NK-92 (cell line): ENCODE measurements around the gene GNPAT.
"Not testable (repeated sequence)": the region's sequence is repeated elsewhere in the genome, so short reads cannot be mapped to it uniquely, and the experiment has no call there.

ENCODE experiments used
- DNase-seq: peaks from one replicate; lab custom pipeline; 2025; ENCODE audit not compliant: unreplicated experiment; lab: John Stamatoyannopoulos, UW

GNPAT gene

GRCh38 chr1:231240883-231241735 is at the start of gene GNPAT:
Gene GNPAT (plus strand): TSS chr1:231241212. CDS start chr1:231241379, 167 bp downstream.
- DNase-seq: peak; percentile 6

GRCh38 chr1:231192620-231193163 is 48.3 kb upstream of the GNPAT start:
- no peak for DNase-seq

- DNase-seq: no peak
These were observed 47.2 kb upstream of the GNPAT start for GRCh38 chr1:231193710-231194340.

- no peak for DNase-seq
These were observed 46.6 kb upstream of the GNPAT start for GRCh38 chr1:231194476-231194842.

DNA sequence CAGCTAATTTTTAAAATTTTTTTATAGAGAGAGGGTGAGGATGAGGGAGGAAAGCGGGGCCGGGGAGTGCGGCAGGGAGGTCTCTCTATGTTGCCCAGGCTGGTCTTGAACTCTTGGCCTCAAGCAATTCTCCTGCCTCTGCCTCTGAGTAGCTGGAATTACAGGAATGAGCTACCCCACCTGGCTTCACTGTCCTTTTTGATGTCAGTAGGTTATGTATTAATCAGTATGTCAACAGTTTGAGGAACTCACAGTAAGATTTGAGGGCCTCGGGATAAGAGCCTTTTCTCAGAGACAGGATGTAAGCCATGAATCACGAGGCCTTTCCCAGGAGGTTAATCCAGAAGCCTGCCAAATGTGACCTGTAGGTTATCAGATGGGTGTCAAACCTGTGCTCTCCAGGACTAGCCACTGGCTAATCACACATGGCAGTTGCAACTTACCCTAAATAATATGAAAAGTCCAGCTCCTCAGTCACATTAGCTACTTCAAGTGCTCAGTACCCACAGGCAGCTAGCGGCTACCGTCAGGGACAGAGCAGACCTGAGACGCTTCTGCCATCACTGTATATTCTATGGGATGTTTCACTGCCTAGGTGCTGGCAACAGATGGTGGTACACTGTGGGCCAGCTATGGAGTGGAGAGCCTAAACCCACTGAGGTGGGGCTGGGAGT is 46.0 kb upstream of the GNPAT start:
- no peak for DNase-seq

DNA sequence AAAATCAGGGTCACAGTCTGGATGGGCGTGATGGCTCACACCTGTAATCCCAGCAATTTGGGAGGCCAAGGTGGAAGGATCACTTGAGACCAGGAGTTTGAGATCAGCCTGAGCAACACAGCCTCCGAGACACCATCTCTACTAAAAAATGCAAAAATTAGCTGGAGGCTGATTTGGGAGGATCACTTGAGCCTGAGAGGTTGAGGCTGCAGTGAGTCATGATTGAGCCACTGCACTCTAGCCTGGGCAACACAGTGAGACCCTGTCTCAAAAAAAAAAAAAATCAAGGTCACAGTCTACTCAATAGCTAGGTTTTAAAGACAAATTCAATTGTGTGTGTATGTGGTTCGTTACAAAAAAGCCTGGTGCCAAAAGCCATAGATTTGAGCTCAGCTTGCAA is 44.7 kb upstream of the GNPAT start:
- no peak for DNase-seq

DNA sequence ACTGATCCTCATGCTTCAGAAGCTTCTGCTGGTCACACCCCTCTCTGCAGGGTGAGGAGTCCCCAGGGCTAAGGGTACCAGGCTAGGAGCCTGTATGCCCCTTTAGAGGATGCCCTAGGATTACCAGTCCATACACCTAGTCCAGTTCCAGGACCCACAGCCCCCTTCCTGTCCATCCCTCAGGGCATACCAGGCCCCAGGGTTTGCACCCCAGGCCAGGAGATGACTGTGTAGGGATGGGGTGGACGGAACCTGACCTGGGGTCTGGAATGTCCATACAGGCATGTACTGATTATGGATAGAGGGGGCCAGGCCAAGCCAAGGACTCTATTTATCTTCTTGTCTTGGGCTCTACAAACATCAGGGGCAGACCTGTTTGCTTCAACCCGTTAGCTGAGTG is 44.3 kb upstream of the GNPAT start:
- DNase-seq: no peak

DNA sequence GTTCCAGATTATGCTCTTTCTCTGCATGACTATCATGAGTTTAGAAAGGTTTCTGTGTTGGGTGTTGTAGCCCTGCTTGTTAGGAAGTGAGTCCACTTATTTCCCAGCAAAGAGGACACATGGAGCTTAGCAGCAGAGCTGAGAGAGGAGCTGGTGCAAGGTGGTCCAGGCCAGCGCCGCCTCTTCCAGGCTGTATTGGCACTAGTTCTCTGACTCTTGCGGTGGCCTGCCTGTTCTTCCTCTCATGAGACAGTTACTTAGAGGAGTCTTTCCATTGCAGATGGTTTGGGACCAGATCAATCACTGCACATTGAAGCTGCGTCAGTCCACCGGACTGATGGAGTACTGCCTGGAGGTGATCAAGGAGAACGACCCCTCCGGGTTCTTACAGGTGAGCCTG is 41.1 kb upstream of the GNPAT start:
- no peak for DNase-seq

DNA sequence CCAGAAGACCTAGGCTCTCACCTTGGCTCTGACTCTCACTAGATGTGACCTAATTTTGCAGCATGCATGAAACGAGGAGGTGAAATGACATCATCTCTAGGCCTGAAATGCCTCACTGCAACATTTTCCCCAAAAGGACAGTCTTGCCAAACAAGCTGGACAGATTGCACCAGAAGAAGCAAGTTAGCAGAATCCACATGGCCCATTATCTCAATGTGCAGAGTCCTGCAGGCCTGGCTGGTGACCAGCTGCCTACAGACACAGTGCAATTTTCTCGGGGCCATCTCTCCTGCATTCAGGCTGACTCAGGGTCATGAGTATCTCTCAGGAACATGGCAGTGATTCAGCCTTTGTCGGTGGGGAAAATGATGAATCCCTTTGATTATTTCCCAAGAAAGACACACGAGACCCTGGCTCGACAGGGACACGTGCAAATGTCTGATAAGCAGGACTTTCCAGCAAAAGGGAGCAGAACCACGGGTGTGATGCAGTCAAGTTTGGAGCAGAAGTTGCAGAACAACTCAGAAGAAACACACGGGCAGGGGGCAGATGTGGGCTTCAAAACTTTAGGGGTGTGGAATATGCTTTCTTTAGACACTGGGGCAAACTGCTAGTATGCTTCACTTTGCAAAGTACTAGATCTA is 40.5 kb upstream of the GNPAT start:
- no peak for DNase-seq

GRCh38 chr1:231201375-231201978 is 39.5 kb upstream of the GNPAT start:
- no peak for DNase-seq

DNA sequence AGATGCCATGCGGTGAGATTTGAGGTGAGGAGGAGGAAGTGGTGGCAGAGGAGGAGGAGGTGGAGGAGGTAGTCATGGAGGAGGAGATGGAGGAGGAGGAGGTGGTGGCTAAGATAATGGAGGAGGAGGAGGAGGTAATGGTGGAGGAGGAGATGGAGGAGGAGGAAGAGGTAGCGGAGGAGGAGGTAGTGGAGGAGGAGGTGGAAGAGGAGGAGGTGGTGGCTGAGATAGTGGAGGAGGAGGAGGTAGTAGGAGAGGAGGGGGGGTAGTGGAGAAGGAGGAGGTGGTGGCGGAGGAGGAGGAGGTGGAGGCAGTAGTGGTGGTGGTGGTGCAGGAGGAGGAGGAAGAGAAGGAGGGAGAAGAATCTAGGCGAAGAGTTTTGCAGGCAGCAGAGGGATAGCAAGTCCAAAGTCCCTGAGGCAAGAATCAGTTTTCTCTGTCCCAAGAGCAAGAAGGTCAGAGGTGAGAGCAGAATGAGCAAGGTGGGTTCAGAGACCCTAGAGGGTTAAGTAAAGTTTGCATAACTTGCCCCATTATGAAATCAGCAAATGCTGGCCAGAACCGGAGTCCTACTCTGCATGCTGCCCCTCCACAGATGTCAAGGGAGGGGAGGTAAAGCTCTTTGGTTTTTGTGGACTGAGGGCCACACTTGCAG is 38.9 kb upstream of the GNPAT start:
- no peak for DNase-seq

DNA sequence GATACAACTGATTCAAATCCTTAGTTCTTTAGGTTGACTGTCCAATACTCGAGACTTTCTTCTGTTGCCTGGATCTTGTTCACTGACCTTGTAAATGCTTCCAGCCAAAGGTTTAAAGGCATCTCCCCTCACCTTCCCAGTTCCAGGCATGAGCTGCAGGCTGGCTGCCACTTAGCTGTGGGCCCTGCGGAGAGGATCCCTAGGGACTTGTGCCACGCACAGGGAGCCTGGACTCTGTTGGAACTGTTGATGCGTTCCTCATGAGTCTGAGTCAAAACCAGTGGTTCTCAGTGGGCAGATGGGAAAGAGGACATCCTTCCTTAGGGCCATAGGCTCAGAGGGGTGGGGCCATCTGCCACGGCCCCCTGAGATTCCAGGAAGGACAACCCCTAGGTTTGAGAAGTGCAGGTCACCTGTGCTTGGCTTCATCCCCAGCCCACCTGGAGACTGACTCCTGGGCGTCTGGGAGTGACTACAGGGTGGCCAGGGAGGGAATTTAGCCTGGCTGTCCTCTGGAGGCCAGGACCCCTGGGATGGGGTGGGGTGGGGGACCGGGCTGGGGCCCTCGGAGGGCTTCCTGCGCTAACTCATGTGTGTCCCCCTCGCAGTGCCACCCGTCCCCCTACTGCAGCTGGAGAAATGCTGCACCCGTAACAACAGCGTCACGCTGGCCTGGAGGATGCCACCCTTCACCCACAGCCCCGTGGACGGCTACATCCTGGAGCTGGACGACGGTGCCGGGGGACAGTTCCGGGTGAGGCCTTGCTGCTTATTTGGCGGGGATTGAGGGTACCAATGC is 37.6 kb upstream of the GNPAT start:
- DNase-seq: no peak

- no peak for DNase-seq
These were observed 34.2 kb upstream of the GNPAT start for GRCh38 chr1:231206856-231207255.

GRCh38 chr1:231207437-231207836 is 33.6 kb upstream of the GNPAT start:
- no peak for DNase-seq

- DNase-seq: no peak
These were observed 32.0 kb upstream of the GNPAT start for GRCh38 chr1:231208980-231209379.

- DNase-seq: no peak
These were observed 31.5 kb upstream of the GNPAT start for GRCh38 chr1:231209531-231209930.

- DNase-seq: no peak
These were observed 30.9 kb upstream of the GNPAT start for GRCh38 chr1:231210126-231210525.

DNA sequence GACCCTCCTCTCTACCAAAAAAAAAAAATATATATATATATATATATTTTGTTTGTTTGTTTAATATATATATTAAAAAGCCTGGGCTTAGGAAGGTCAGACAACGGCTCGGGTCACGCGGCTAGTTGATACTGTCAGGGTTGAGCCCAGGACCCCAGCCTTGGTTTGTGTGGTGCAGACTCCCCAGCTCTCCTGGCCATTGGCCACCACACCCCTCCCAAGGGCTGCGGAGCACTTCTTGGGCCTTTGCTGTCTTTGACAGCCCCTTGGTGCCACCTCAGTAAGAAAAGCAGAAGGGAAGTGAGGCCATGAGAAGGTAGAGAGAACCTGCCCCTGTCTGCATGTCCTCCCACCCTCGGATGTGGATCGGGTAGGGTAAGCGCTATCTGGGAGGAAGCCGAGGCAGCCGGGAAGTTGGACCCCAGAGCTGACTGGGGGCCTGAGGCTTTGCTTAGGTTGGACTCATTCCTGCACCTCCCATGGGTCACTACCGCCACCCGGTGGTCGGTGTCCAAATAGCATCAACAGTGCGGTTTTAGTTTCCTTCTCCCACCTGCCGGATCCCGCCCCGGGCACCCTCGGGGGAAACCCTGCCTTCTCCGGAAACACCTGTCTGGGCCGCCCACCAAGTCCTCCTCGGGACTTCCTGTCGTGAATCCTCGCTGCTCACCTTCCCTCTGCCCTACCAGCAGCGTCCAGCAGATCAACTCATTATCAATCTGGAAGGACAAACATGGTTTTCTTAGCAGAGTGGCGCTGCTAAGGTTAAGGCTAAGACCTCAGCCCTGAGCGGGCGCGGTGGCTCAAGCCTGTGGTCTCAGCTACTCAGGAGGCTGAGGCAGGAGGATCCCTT is 29.8 kb upstream of the GNPAT start:
- DNase-seq: peak; percentile 12

DNA sequence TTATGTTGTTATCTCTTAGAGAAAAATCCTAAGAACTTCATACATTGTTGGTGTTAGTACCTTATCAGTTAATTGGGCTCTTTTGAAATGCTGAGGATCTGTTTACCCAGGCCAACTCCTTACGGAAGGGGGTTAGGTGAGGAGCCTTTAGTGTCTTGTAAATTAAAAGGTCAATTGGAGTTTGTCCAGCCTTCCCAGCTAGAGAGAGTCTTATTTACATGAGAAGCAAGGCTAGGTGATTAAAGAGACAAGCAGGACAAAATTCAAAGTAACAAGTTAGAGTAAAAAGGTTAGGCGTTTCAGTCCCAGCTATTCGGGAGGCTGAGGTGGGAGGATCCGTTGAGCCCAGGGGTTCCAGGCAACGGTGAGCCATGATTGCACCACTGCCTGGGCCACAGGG is 28.7 kb upstream of the GNPAT start:
- DNase-seq: not testable (repeated sequence)
